Neural cell (in vitro differentiated cells): ENCODE measurements around the gene SAYSD1. TPM values are rescaled to one million over a fixed set of nuclear protein-coding genes. Genes with fewer than 3 reads are reported as not detected.

Experiments used
- H2AFZ ChIP-seq: fragments of 200-600, 300-800 bp; sonication (generic), shearing (Covaris generic); 2 replicates; pipeline ENCODE4 v1.6.0; 2014; ENCODE audit warnings: low read depth, mild to moderate bottlenecking, antibody characterized with exemption, low read length, moderate library complexity
- H3F3A ChIP-seq: fragments of 200-600 bp; shearing (Covaris generic); 2 replicates; pipeline ENCODE4 v1.6.1; 2016; ENCODE audit warnings: mild to moderate bottlenecking, moderate library complexity, mixed read lengths, antibody characterized with exemption, low read length; ENCODE audit not compliant: insufficient read depth, poor library complexity, severe bottlenecking
- H3K27ac ChIP-seq: fragments of 200-600, 300-800 bp; sonication (generic), shearing (Covaris generic); 2 replicates; pipeline ENCODE4 v1.5.1; 2014; ENCODE audit warnings: mild to moderate bottlenecking, low read length, moderate library complexity
- H3K27me3 ChIP-seq: fragments of 300-800, 200-600 bp; sonication (generic), shearing (Covaris generic); 2 replicates; pipeline ENCODE4 v1.6.0; 2014; ENCODE audit warnings: mild to moderate bottlenecking, low read depth, low read length, moderate library complexity; ENCODE audit not compliant: insufficient read depth
- H3K36me3 ChIP-seq: fragments of 300-800, 200-600 bp; sonication (generic), shearing (Covaris generic); 2 replicates; pipeline ENCODE4 v1.5.1; 2014; ENCODE audit warnings: mild to moderate bottlenecking, antibody characterized with exemption, low read length, moderate library complexity; ENCODE audit not compliant: insufficient read depth
- H3K4me2 ChIP-seq: fragments of 300-800, 200-600 bp; sonication (generic), shearing (Covaris generic); 2 replicates; pipeline ENCODE4 v1.6.0; 2014; ENCODE audit warnings: mild to moderate bottlenecking, low read length
- H3K4me3 ChIP-seq: fragments of 300-800, 200-600 bp; sonication (generic), shearing (Covaris generic); 2 replicates; pipeline ENCODE4 v1.5.1; 2014; ENCODE audit warnings: mild to moderate bottlenecking, low read length, moderate library complexity
- H3K79me2 ChIP-seq: fragments of 200-600 bp; shearing (Covaris generic); replicated peaks from 2 replicates; pipeline ENCODE4 v1.6.0; 2014; ENCODE audit warnings: mild to moderate bottlenecking, low read length, moderate library complexity; ENCODE audit not compliant: insufficient read depth
- H3K9ac ChIP-seq: fragments of 300-800, 200-600 bp; sonication (generic), shearing (Covaris generic); 2 replicates; pipeline ENCODE4 v1.6.1; 2016; ENCODE audit warnings: mild to moderate bottlenecking, low read length, mixed read lengths
- H3K9me2 ChIP-seq: fragments of 200-600 bp; shearing (Covaris generic); 2 replicates; pipeline ENCODE4 v1.6.1; 2016; ENCODE audit warnings: mild to moderate bottlenecking, low read length, mixed read lengths; ENCODE audit not compliant: insufficient read depth
- H3K9me3 ChIP-seq: fragments of 200-600, 300-800 bp; sonication (generic), shearing (Covaris generic); 2 replicates; pipeline ENCODE4 v1.6.1; 2016; ENCODE audit warnings: mild to moderate bottlenecking, mixed run types, low read length, moderate library complexity, mixed read lengths
- H4K20me1 ChIP-seq: fragments of 200-600 bp; shearing (Covaris generic); 2 replicates; pipeline ENCODE4 v1.6.1; 2016; ENCODE audit warnings: mild to moderate bottlenecking, mixed run types; ENCODE audit not compliant: insufficient read depth
- EP300 ChIP-seq: fragments of 450-650 bp; conservative IDR thresholded peaks from 2 replicates; pipeline ENCODE4 v1.6.1; 2014; ENCODE audit warnings: antibody characterized with exemption, mild to moderate bottlenecking, moderate library complexity; ENCODE audit not compliant: poor library complexity, severe bottlenecking
- EZH2 ChIP-seq: fragments of 200-600, 300-800 bp; shearing (Covaris generic), sonication (generic); IDR thresholded peaks from 2 replicates; pipeline ENCODE4 v1.6.1; 2014; ENCODE audit warnings: antibody characterized with exemption, low read length, borderline replicate concordance, mild to moderate bottlenecking; ENCODE audit not compliant: insufficient read depth, poor library complexity, severe bottlenecking
- MXI1 ChIP-seq: fragments of 450-650 bp; conservative IDR thresholded peaks from 2 replicates; pipeline ENCODE4 v1.6.1; 2014; ENCODE audit warnings: antibody characterized with exemption, mild to moderate bottlenecking; ENCODE audit not compliant: poor library complexity, severe bottlenecking
- POLR2AphosphoS5 ChIP-seq: IDR thresholded peaks from 2 replicates; pipeline ENCODE4 v1.6.1; 2012
- RAD21 ChIP-seq: fragments of 450-650 bp; conservative IDR thresholded peaks from 2 replicates; pipeline ENCODE4 v1.6.1; 2014; ENCODE audit warnings: antibody characterized with exemption, mild to moderate bottlenecking, moderate library complexity
- SMC3 ChIP-seq: fragments of 450-650 bp; conservative IDR thresholded peaks from 2 replicates; pipeline ENCODE4 v1.6.1; 2014; ENCODE audit warnings: antibody characterized with exemption, mild to moderate bottlenecking, moderate library complexity; ENCODE audit not compliant: poor library complexity
- TAF1 ChIP-seq: IDR thresholded peaks from 2 replicates; pipeline ENCODE4 v1.6.1; 2012; ENCODE audit warnings: low read depth
- polyA plus RNA-seq: library from polyadenylated mRNA; depleted of rRNA; stranded (reverse); fragments of >200 nt; gene quantifications from 2 replicates; pipeline ENCODE4 v1.2.3, GENCODE V29; 2014
- TF ChIP-seq, protein P1 (sequence below): fragments of 450-650 bp; IDR thresholded peaks from 2 replicates; pipeline ENCODE4 v1.5.1; 2014; ENCODE audit warnings: antibody characterized with exemption, mild to moderate bottlenecking, moderate library complexity; ENCODE audit not compliant: poor library complexity, severe bottlenecking
- TF ChIP-seq, protein P2 (sequence below): IDR thresholded peaks from 2 replicates; pipeline ENCODE4 v1.6.1; 2012; ENCODE audit warnings: borderline replicate concordance

The SAYSD1 gene
- polyA plus RNA-seq, 1 donor from 2014 or later: 40.5 TPM

DNA sequence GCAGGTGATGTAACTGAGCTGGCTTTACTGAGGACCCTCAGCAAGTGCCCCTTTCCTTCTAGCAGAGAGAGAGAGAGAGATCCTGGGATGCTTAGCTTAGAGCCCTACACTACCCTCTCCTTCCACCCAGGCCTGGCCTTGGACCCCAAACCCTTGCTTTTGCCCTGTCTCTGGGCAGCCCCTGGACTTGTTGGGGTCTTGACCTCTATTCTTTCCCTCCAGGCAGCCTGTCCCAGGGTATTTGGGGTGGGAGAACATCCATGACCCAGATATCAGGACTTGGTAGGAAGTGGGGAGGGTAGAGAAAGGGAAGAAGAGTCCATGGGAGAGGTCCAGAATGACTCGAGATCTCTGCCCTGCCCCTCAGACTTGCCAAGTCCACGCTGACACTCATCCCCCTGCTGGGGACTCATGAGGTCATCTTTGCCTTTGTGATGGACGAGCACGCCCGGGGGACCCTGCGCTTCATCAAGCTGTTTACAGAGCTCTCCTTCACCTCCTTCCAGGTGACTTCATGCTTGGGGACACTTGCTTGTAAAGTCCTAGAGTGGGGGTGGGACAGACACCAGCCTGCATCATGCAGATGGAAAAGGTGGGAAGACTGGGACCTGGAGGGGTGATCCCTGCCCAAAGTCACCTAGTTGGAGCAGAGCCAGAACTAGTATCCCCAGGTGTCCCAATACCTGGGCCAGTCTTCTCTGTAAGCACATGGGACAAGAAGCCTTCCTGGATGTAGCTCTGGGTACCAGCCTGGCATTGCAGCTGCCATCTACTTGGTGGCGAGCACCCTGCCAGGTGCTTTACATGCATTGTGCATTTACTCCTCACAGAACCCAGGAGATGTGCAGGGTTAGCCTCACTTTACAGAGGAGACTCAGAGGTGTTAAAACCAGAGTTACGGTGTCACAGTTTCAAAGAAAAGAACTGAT is 35.5 kb downstream of the SAYSD1 start (continued):
- TF ChIP-seq EZH2 (no peak), POLR2AphosphoS5 (no peak)

DNA sequence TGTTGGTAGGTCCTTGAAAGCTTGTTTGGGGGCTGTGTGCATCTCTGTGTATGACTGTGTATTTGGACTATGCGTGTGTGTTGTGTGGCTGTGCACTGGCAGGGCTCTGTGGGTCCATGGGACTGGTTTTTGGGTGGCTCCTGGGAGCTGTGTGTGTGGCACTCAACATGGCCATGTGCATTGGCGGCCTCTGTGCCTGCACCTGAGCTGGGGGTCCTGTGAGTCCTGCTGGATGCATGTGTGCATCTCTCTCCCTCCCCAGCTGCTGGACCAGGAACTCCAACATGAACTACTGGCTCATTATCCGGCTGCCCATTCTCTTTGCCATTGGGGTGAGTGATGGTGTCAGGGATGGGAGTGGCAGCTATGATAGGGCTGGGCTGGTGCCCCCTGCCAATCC is 36.3 kb downstream of the SAYSD1 start:
- H3K4me3 ChIP-seq: no peak overlapping the region
- H3K9ac ChIP-seq: no peak overlapping the region
- no peak overlapping the region for H2AFZ ChIP-seq

More for the DNA sequence above, 36.3 kb downstream of the SAYSD1 start:
- no peak overlapping the region for H3K27ac ChIP-seq
- H4K20me1 ChIP-seq: no peaks in the 10 kb centered on the region
- H3K27me3 ChIP-seq: no peaks in the 10 kb centered on the region
- no peaks in the 10 kb centered on the region for H3K79me2 ChIP-seq
- no peaks in the 10 kb centered on the region for H3K9me2 ChIP-seq
- H3F3A ChIP-seq: no peaks in the 10 kb centered on the region
- no peak overlapping the region for H3K4me2 ChIP-seq
- no peaks in the 10 kb centered on the region for H3K36me3 ChIP-seq
- no peaks in the 10 kb centered on the region for H3K9me3 ChIP-seq
- no peak for TF ChIP-seq RAD21
- no peak for TF ChIP-seq MXI1
- no peak for TF ChIP-seq EZH2
- TF ChIP-seq, protein P1, sequence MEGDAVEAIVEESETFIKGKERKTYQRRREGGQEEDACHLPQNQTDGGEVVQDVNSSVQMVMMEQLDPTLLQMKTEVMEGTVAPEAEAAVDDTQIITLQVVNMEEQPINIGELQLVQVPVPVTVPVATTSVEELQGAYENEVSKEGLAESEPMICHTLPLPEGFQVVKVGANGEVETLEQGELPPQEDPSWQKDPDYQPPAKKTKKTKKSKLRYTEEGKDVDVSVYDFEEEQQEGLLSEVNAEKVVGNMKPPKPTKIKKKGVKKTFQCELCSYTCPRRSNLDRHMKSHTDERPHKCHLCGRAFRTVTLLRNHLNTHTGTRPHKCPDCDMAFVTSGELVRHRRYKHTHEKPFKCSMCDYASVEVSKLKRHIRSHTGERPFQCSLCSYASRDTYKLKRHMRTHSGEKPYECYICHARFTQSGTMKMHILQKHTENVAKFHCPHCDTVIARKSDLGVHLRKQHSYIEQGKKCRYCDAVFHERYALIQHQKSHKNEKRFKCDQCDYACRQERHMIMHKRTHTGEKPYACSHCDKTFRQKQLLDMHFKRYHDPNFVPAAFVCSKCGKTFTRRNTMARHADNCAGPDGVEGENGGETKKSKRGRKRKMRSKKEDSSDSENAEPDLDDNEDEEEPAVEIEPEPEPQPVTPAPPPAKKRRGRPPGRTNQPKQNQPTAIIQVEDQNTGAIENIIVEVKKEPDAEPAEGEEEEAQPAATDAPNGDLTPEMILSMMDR: no peak
- no peak for TF ChIP-seq EP300
- no peak for TF ChIP-seq TAF1
- no peak for TF ChIP-seq SMC3
- TF ChIP-seq, protein P2, sequence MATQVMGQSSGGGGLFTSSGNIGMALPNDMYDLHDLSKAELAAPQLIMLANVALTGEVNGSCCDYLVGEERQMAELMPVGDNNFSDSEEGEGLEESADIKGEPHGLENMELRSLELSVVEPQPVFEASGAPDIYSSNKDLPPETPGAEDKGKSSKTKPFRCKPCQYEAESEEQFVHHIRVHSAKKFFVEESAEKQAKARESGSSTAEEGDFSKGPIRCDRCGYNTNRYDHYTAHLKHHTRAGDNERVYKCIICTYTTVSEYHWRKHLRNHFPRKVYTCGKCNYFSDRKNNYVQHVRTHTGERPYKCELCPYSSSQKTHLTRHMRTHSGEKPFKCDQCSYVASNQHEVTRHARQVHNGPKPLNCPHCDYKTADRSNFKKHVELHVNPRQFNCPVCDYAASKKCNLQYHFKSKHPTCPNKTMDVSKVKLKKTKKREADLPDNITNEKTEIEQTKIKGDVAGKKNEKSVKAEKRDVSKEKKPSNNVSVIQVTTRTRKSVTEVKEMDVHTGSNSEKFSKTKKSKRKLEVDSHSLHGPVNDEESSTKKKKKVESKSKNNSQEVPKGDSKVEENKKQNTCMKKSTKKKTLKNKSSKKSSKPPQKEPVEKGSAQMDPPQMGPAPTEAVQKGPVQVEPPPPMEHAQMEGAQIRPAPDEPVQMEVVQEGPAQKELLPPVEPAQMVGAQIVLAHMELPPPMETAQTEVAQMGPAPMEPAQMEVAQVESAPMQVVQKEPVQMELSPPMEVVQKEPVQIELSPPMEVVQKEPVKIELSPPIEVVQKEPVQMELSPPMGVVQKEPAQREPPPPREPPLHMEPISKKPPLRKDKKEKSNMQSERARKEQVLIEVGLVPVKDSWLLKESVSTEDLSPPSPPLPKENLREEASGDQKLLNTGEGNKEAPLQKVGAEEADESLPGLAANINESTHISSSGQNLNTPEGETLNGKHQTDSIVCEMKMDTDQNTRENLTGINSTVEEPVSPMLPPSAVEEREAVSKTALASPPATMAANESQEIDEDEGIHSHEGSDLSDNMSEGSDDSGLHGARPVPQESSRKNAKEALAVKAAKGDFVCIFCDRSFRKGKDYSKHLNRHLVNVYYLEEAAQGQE: no peak
- TF ChIP-seq POLR2AphosphoS5: no peak
